AG09309 (cell line): ENCODE data around the gene MLIP.

Source experiments
- DNase-seq: peaks from one replicate; pipeline ENCODE4 v3.0.0-alpha.2; 2010; ENCODE audit warnings: low read depth
- H3K4me3 ChIP-seq: 2 replicates; pipeline ENCODE4 v1.5.1; 2011; ENCODE audit warnings: mild to moderate bottlenecking, low read depth, low read length, moderate library complexity; ENCODE audit not compliant: control insufficient read depth
- CTCF ChIP-seq: IDR thresholded peaks from 2 replicates; pipeline ENCODE4 v1.5.1; 2011; ENCODE audit warnings: mild to moderate bottlenecking, low read depth, low read length, inconsistent platforms; ENCODE audit not compliant: insufficient read depth, control insufficient read depth; ENCODE audit errors: missing control alignments

The MLIP gene

DNA sequence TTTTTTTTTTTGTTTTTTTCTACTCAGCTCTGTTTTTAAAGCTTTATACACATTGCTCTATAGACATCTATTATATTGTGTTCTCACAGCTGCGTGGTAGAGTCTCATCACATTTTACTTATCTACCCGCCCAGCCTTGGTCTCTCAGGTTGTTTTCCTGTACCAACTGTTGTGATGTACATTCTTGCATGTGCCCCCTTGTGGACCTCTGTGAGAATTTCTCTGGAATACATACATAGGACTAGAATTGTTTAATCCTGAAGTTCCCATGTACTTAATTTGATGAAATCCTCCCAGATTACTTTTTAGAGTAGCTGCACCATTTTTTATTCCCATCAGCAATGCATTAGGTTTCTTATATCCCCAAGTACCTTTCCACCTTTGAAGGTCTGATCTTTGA is 156.6 kb downstream of the MLIP start:
- no peak overlapping the region for H3K4me3 ChIP-seq
- no peak for DNase-seq
- peak; percentile 51 for TF ChIP-seq CTCF

GRCh38 chr6:54273214-54273820 is 162.1 kb downstream of the MLIP start:
- H3K4me3 ChIP-seq, result no peak overlapping the region
- DNase-seq, result no peak
- no peak for TF ChIP-seq CTCF

DNA sequence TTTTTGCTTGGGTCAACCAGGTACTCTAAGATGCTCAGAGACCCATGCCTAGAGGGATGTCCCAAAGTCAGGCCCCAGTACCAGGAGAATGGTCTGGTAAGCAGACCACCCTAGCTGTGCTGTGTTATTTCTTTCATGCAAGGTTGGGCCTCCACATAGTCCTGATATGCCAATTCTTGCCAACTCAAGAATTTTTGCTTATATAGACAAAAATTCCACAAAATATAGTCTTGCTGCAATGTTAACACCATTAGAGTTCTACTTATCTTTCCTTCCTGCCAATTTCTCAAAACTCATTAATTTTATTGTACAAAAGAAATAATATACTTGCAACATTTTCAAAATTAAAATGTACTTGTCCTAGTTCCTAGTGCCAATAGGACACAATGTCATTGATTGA is 163.1 kb downstream of the MLIP start:
- no peak for TF ChIP-seq CTCF
- no peak overlapping the region for H3K4me3 ChIP-seq
- DNase-seq, result no peak

DNA sequence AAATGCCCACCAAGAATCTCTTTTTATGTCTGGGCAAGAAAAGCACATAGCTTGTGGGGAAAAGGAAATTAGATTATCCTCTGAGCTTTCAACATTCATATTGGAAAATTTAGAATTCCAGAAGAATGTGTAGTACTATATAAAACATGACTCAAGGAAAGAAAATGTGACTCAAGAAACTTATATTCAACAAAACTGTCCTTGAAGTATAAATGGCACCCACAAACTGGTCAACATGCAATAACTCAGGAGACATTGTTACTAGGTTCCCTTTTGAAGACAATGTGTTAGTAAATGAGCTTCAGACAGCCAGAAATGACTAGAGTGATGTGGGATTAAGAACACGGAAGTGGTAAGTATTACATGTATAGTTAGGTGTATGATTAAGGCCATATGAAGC is 170.9 kb downstream of the MLIP start:
- no peak overlapping the region for H3K4me3 ChIP-seq
- peak; percentile 96 for DNase-seq
- TF ChIP-seq CTCF, result no peak

- DNase-seq, result peak; percentile 59
- no peak overlapping the region for H3K4me3 ChIP-seq
- TF ChIP-seq CTCF, result no peak
These were observed 173.1 kb downstream of the MLIP start for GRCh38 chr6:54284161-54284860.

GRCh38 chr6:54285595-54285994 is 174.4 kb downstream of the MLIP start:
- DNase-seq, result peak; percentile 40
- H3K4me3 ChIP-seq, result no peak overlapping the region
- no peak for TF ChIP-seq CTCF
